ENCODE results near the gene SUPT20HL1.
"Not testable (repeated sequence)": the region's sequence is repeated elsewhere in the genome, so short reads cannot be mapped to it uniquely, and the experiment has no call there.

DNA sequence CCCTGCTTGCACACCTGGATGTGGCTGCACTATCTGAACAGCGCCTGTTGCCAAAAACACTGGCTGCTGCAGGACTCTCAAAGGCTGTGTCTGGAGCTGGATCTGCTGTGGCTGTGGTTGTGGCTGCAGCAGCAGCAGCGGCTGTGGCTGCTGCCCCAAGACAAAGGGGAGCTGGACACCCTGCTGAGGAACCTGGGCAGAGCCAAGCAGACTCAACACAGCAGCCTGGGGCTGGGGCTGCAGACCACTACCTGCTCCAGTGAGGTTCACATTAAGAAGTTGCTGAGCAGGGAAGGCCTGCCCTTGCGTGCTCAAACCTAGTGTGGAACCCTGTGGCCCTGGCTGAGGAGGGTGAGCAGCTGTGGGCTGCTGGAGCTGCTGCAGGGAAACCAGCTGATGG is 49.5 kb upstream of the SUPT20HL1 start:
- not testable (repeated sequence) for TF ChIP-seq EP300, POLR2AphosphoS5 (IDR thresholded peaks at IDR 0.05)
- TF ChIP-seq, protein P1, sequence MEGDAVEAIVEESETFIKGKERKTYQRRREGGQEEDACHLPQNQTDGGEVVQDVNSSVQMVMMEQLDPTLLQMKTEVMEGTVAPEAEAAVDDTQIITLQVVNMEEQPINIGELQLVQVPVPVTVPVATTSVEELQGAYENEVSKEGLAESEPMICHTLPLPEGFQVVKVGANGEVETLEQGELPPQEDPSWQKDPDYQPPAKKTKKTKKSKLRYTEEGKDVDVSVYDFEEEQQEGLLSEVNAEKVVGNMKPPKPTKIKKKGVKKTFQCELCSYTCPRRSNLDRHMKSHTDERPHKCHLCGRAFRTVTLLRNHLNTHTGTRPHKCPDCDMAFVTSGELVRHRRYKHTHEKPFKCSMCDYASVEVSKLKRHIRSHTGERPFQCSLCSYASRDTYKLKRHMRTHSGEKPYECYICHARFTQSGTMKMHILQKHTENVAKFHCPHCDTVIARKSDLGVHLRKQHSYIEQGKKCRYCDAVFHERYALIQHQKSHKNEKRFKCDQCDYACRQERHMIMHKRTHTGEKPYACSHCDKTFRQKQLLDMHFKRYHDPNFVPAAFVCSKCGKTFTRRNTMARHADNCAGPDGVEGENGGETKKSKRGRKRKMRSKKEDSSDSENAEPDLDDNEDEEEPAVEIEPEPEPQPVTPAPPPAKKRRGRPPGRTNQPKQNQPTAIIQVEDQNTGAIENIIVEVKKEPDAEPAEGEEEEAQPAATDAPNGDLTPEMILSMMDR (IDR thresholded peaks at IDR 0.05), result not testable (repeated sequence)
